ENCODE measurements around the gene PEX11A.

PEX11A gene

GRCh38 chr15:89660556-89660955, 30.0 kb downstream of the PEX11A start:
- no peak for TF ChIP-seq CTCF (conservative IDR thresholded peaks at IDR 0.05; ENCODE audit: low read length)
- no peak for TF ChIP-seq EZH2phosphoT487 (IDR thresholded peaks at IDR 0.05; ENCODE audit: borderline replicate concordance)
- no peaks in the 10 kb centered on the region for H4K20me1 ChIP-seq (ENCODE audit: insufficient read depth, low read length, poor library complexity, severe bottlenecking)

GRCh38 chr15:89659295-89659694, 31.3 kb downstream of the PEX11A start:
- no peaks in the 10 kb centered on the region for H3K27me3 ChIP-seq (ENCODE audit: insufficient read depth, low read length, poor library complexity, severe bottlenecking)
- H3K4me3 ChIP-seq (ENCODE audit: low read length, poor library complexity, severe bottlenecking), result no peak overlapping the region
- H3K4me1 ChIP-seq (ENCODE audit: insufficient read depth, low read length, poor library complexity, severe bottlenecking), result peaks cover 14% of the 10 kb centered on the region
- no peaks in the 10 kb centered on the region for H3K36me3 ChIP-seq (ENCODE audit: insufficient read depth, low read length)
- no peak overlapping the region for H2AFZ ChIP-seq (ENCODE audit: low read length)
- TF ChIP-seq CTCF (conservative IDR thresholded peaks at IDR 0.05; ENCODE audit: low read length) (no peak), EZH2phosphoT487 (IDR thresholded peaks at IDR 0.05; ENCODE audit: borderline replicate concordance) (no peak)
- peaks cover 5% of the 10 kb centered on the region; the same call in 1 of the 2 replicates for H3F3A ChIP-seq (ENCODE audit: low read depth)
- no peaks in the 10 kb centered on the region for H3K9me3 ChIP-seq (ENCODE audit: insufficient read depth, low read depth, low read length)
- no peaks in the 10 kb centered on the region for H3K79me2 ChIP-seq (ENCODE audit: insufficient read depth, low read length)
- no peak overlapping the region for H3K4me2 ChIP-seq (ENCODE audit: low read depth, low read length, poor library complexity, severe bottlenecking)
- H3K9me2 ChIP-seq (replicated peaks; ENCODE audit: low read depth, low read length), result no peaks in the 10 kb centered on the region
- no peaks in the 10 kb centered on the region for H4K20me1 ChIP-seq (ENCODE audit: insufficient read depth, low read length, poor library complexity, severe bottlenecking)
- no peak overlapping the region for H3K9ac ChIP-seq (ENCODE audit: low read depth, low read length, poor library complexity, severe bottlenecking)

More at GRCh38 chr15:89660556-89660955, 30.0 kb downstream of the PEX11A start:
- Histone ChIP-seq H3K79me2 (ENCODE audit: insufficient read depth, low read length) (no peaks in the 10 kb centered on the region), H3K36me3 (ENCODE audit: insufficient read depth, low read length) (no peaks in the 10 kb centered on the region), H3K4me1 (ENCODE audit: insufficient read depth, low read length, poor library complexity, severe bottlenecking) (peaks cover 7% of the 10 kb centered on the region), H3K9me3 (ENCODE audit: insufficient read depth, low read depth, low read length) (no peaks in the 10 kb centered on the region), H3K27me3 (ENCODE audit: insufficient read depth, low read length, poor library complexity, severe bottlenecking) (no peaks in the 10 kb centered on the region), H3K4me2 (ENCODE audit: low read depth, low read length, poor library complexity, severe bottlenecking) (no peak overlapping the region), H2AFZ (ENCODE audit: low read length) (no peak overlapping the region), H3K4me3 (ENCODE audit: low read length, poor library complexity, severe bottlenecking) (no peak overlapping the region), H3F3A (ENCODE audit: low read depth) (peaks cover 5% of the 10 kb centered on the region; the same call in 1 of the 2 replicates), H3K9me2 (replicated peaks; ENCODE audit: low read depth, low read length) (no peaks in the 10 kb centered on the region), H3K9ac (ENCODE audit: low read depth, low read length, poor library complexity, severe bottlenecking) (no peak overlapping the region)

- Histone ChIP-seq H3K27me3 (ENCODE audit: insufficient read depth, low read length, poor library complexity, severe bottlenecking) (no peaks in the 10 kb centered on the region), H3K9me3 (ENCODE audit: insufficient read depth, low read depth, low read length) (no peaks in the 10 kb centered on the region), H3K36me3 (ENCODE audit: insufficient read depth, low read length) (no peaks in the 10 kb centered on the region), H3K4me1 (ENCODE audit: insufficient read depth, low read length, poor library complexity, severe bottlenecking) (peaks cover 15% of the 10 kb centered on the region), H3K4me2 (ENCODE audit: low read depth, low read length, poor library complexity, severe bottlenecking) (no peak overlapping the region), H2AFZ (ENCODE audit: low read length) (no peak overlapping the region), H3K79me2 (ENCODE audit: insufficient read depth, low read length) (no peaks in the 10 kb centered on the region), H3F3A (ENCODE audit: low read depth) (peaks cover 5% of the 10 kb centered on the region; the same call in 1 of the 2 replicates), H4K20me1 (ENCODE audit: insufficient read depth, low read length, poor library complexity, severe bottlenecking) (no peaks in the 10 kb centered on the region), H3K4me3 (ENCODE audit: low read length, poor library complexity, severe bottlenecking) (no peak overlapping the region), H3K9me2 (replicated peaks; ENCODE audit: low read depth, low read length) (no peaks in the 10 kb centered on the region), H3K9ac (ENCODE audit: low read depth, low read length, poor library complexity, severe bottlenecking) (no peak overlapping the region)
- TF ChIP-seq CTCF (conservative IDR thresholded peaks at IDR 0.05; ENCODE audit: low read length) (no peak), EZH2phosphoT487 (IDR thresholded peaks at IDR 0.05; ENCODE audit: borderline replicate concordance) (no peak)
These were observed 32.8 kb downstream of the PEX11A start for GRCh38 chr15:89657686-89658200.
